CD4-positive, alpha-beta T cell treated with Interleukin-2 at 100 ng/mL for 4 hours (primary cell): ENCODE data around the gene BBS12.
"Not testable (repeated sequence)": the region's sequence is repeated elsewhere in the genome, so short reads cannot be mapped to it uniquely, and the experiment has no call there.

Source experiments
- DNase-seq: peaks from one replicate; pipeline ENCODE4 v3.0.0-alpha.2; 2020; ENCODE audit warnings: low spot score

BBS12 gene

GRCh38 chr4:122765692-122766352 is 33.3 kb downstream of the BBS12 start:
- DNase-seq = no peak

- DNase-seq = no peak
Observed at GRCh38 chr4:122766353-122766705, 33.8 kb downstream of the BBS12 start.

DNA sequence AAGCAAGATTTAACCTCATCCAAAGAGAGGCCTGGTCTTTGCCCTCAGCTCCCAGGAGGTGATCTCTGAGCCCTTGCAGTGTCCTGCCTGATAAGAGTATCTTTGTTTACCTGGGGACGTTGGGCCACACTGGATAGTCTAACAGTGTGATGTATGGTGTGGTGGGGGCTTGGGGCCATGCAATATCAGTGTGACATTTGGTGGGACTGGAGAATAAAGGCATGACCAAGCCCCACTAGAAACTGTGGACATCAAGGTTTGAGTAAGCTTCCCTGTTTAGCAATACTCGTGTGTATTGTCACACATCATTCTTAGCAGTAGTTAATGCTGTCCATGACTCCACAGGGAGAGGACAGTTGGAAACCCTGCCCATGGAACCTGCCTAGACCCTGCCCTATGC is 34.4 kb downstream of the BBS12 start:
- DNase-seq = no peak

- DNase-seq = no peak
Observed at GRCh38 chr4:122771724-122772123, 39.2 kb downstream of the BBS12 start.

GRCh38 chr4:122772311-122772710 is 39.8 kb downstream of the BBS12 start:
- no peak for DNase-seq

DNA sequence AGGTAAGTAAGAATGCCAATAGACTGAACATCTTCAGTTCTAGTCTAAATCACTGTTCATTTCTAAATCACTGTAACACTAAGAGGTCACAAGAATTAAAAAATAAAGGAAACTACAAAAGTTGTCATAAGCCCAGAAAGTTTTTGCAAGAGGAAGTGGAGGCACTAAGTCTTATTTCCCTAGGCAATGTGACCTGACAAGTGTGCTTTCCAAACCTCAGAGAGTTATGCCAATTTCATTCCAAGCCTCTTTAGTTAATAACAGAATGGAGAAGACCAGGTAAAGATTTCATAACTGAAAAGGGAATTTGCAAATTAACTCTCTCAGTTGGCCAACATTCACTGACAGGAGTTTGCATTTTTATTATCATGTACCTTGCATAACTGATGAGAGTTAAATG is 40.5 kb downstream of the BBS12 start:
- DNase-seq = no peak

DNA sequence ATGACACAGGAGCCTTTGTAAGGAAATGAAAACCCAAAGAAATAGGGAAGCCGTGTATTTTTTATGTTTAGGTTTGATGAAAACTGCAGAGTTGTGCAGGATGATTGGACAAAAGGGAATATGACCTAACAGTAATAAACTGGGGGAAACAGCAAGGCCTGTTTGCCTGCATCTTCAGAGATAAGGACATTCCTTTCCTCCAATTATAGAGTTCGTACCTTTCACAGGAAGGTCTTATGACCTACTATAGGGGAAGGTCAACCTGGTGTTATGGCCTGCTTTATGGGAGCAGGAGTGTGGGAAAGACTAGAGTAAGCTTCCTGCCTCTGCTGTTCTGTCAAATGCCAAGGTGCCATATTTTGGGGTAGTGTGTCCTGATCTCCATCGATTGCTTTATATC is 42.5 kb downstream of the BBS12 start:
- DNase-seq = no peak

DNA sequence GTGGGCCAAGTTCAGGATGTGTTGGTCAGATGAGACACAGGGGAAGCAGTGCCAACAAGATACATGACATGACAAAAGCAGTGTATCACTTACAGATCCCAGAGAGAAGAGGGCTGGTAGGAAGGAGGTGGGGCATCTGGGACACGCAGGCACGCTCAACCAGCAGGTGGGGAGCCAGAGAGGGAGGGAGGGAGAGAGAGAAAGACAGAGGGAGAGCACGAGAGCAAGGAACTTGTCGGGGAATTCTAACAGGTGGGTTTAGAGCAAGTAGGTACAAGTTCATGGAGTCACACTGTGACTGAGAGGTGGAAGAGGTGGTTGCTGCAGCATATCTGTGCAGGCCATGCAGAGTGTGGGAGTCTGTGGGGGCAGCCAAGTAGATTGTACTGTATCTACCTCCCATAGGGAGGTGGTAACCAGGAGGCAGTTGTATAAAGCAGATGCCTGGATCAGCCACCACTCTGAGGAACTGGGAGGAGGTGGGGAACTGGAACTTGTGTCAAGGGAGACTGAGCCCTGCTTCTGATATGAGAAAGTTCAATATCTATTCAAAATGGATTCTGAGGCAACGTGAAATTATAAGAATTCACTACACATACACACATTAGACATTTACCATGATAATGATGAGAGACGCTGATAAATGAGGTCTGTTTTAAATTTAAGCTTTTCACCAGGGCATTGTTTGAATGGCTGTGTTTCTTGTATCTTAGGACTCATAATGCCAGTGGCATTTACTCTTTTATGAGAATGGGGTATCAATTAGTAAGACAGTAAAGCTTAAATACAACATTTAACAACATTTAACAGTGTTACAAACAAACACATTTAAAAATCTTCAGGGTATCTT is 43.7 kb downstream of the BBS12 start:
- no peak for DNase-seq

- no peak for DNase-seq
Observed at GRCh38 chr4:122776916-122777315, 44.4 kb downstream of the BBS12 start.

DNA sequence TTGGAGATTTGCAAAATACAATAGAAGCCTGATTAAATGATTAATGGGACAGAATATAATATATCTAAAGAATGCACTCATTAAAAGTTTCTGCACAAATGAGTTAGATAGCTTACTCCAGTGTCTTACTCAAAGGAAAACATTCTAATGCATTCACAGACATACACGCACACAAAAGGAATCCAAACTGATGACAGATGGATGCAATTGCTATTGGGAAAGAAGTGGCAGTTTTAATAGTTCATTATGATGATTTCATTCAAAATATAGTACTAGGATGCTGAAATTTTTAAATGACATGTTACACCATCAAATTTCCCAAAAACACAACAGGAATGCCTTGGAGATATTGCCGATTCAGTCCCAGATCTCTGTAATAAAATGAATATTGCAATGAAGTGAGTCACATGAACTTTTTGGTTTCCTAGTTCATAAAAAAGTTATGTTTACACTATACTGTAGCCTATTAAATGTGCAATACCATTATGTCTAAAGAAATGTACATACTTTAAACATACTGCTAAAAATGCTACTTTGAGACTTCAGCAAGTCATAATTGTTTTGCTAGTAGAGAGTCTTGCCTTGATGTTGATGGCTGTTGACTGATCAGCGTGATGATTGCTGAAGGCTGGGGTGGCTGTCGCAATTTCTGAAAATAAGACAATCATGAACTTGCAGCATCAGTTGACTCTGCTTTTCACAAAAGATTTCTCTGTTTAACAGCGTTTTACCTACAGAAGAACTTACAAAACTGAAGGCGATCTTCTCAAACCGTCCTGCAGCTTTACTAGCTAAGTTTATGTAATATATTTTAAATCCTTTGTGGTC is 45.6 kb downstream of the BBS12 start:
- no peak for DNase-seq

DNA sequence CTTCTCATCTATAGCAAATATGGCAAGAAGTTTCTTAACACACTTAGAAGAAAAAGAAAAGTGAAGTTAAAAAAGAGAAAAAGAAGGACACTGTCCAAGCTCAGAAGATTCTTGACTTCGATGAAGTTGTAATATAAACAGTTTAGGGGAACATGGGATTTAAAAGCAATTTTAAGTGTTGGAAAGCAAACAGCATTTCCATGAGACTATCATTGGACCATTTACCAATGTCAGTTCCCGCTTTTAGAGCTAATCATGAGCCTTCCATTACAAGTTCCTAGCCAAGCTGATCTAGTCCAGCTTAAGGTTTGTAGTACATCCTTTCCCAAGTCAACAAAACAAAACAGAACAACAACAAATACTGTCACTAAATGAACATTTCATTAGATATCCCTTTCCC is 49.0 kb downstream of the BBS12 start:
- no peak for DNase-seq

- no peak for DNase-seq
Observed at GRCh38 chr4:122783301-122784215, 51.1 kb downstream of the BBS12 start.

DNA sequence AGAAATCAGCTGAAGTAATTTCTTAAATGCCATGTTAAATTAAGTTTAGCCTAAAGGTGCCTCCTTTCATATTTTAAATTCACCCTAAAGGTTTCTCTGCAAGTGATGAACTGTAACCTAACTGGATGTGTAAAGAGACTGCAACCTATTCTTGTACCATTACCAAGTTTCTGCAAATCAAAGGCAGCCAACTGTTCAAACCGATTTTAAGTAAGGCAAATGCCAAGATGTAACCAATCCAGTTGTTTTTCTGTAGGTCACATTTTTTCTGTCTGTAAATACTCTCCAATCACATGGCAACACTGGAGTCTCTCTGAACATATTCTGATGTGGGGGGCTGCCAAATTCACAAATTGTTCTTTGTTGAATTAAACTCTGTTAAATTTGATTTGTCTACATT is 51.8 kb downstream of the BBS12 start:
- DNase-seq = no peak

DNA sequence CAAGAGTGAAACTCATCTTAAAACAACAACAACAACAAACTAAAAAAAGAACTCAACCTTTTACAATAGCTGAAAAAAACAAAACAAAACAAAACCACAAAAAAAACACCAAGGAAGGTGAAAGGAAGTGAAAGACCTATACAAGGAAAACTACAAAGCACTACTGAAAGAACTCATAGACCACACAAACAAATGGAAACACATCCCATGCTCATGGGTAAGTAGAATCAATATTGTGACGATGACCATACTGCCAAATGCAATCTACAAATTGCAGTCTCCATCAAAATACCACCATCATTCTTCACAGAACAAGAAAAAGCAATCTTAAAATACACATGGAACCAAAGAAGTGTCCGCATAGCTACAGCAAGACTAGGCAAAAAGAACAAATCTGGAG is 52.6 kb downstream of the BBS12 start:
- no peak for DNase-seq

DNA sequence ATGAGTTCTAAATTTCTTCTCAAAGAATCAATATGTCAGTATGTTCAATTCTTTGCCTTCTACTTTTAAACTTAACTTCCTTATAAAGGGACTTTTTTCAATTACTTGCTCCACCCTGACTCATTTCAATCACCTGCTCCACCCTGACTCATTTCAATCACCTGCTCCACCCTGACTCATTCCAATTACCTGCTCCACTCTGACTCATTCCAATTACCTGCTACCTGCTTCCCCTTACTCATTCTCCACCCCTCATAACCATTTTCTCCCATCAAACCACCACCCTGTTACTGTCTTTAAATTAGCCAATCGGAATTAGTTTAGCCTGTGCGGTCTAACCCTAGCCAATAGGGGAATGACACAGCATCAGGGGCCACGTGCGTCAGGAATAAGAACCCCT is 53.8 kb downstream of the BBS12 start:
- DNase-seq = not testable (repeated sequence)

DNA sequence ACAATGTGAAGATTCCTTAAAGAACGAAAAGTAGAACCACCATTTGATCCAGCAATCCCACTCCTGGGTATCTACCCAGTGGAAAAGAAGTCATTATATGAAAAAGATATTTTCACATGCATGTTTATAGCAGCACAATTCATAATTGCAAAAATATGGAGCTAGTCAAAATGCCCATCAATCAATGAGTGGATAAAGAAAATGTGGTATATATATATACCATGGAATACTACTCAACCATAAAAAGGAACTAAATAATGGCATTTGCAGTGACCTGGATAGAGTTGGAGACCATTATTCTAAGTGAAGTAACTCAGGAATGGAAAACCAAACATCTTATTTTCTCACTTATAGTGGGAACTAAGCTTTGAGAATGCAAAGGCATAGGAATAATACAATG is 54.4 kb downstream of the BBS12 start:
- DNase-seq = not testable (repeated sequence)

GRCh38 chr4:122787940-122788339 is 55.4 kb downstream of the BBS12 start:
- DNase-seq = no peak

DNA sequence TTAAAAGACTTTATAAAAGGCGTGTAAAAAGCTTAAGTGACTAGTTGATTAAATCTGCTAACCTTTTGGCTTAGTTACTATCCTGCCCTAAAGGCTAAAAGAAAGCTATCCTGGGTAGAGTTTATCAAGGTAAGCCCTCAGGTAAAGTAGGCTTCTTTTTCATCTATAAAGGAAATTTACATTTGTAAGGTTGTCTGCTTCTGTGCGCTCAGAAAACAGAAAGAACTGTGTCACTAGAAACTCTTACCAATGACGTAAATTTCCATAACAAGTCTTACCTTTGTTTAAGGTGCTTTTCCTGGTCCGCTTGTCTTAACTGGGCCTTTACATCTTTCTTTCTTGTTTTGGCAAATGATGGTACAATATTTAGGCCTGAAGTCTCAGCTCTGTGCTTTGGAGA is 56.4 kb downstream of the BBS12 start:
- DNase-seq = no peak

GRCh38 chr4:122793811-122794210 is 61.3 kb downstream of the BBS12 start:
- no peak for DNase-seq
